OCI-LY1 (cell line): ENCODE measurements around the gene HAPLN2.

Source experiments
- CTCF ChIP-seq: fragments of 200-600 bp; sonication (generic), shearing (Covaris generic); IDR thresholded peaks from 2 replicates; pipeline ENCODE4 v1.5.1; 2017; ENCODE audit warnings: mild to moderate bottlenecking, antibody characterized with exemption, low read length, moderate library complexity, mixed read lengths
- EZH2 ChIP-seq: fragments of 200-600 bp; sonication (generic), shearing (Covaris generic); IDR thresholded peaks from 2 replicates; pipeline ENCODE4 v1.8.0; 2017; ENCODE audit warnings: borderline replicate concordance, mixed run types, mild to moderate bottlenecking, antibody characterized with exemption, low read length, moderate library complexity, mixed read lengths

GRCh38 chr1:156641761-156642264 lies 22.6 kb downstream of the HAPLN2 start, which contains the start of gene BCAN:
- TF ChIP-seq CTCF (no peak), EZH2 (no peak)
